WI38 (cell line): Measurements from ENCODE around the gene MOB4.
"Not testable (repeated sequence)": the region's sequence is repeated elsewhere in the genome, so short reads cannot be mapped to it uniquely, and the experiment has no call there.

ENCODE experiments used
- H3K4me3 ChIP-seq: 2 replicates; pipeline ENCODE4 v1.5.1; 2011; ENCODE audit warnings: low read depth, mild to moderate bottlenecking, control low read depth, low read length
- CTCF ChIP-seq: IDR thresholded peaks from 2 replicates; pipeline ENCODE4 v1.5.1; 2012; ENCODE audit warnings: low read depth, mild to moderate bottlenecking, control low read depth, low read length

The MOB4 gene

GRCh38 chr2:197547163-197547900, 31.5 kb downstream of the MOB4 start:
- TF ChIP-seq CTCF, result no peak
- no peak overlapping the region for H3K4me3 ChIP-seq

GRCh38 chr2:197548582-197548981, 32.7 kb downstream of the MOB4 start:
- no peak overlapping the region for H3K4me3 ChIP-seq
- TF ChIP-seq CTCF, result no peak

- not testable (repeated sequence) for H3K4me3 ChIP-seq
These were observed 35.4 kb downstream of the MOB4 start for GRCh38 chr2:197551260-197551659.

- TF ChIP-seq CTCF, result no peak
- no peak overlapping the region for H3K4me3 ChIP-seq
These were observed 39.6 kb downstream of the MOB4 start for GRCh38 chr2:197555467-197555866.

- H3K4me3 ChIP-seq, result no peak overlapping the region
- no peak for TF ChIP-seq CTCF
These were observed 40.6 kb downstream of the MOB4 start for GRCh38 chr2:197556456-197556855.

- no peak overlapping the region for H3K4me3 ChIP-seq
- TF ChIP-seq CTCF, result no peak
These were observed 42.5 kb downstream of the MOB4 start for GRCh38 chr2:197558393-197558792.

- no peak for TF ChIP-seq CTCF
- H3K4me3 ChIP-seq, result no peak overlapping the region
These were observed 43.8 kb downstream of the MOB4 start for GRCh38 chr2:197559681-197560080.

GRCh38 chr2:197560146-197560665, 44.3 kb downstream of the MOB4 start:
- no peak overlapping the region for H3K4me3 ChIP-seq
- TF ChIP-seq CTCF, result no peak
